Mucosa of stomach (tissue), 1 donor: ENCODE data around the gene ACSF2.

Source experiments
- H3K27me3 ChIP-seq: one replicate; pipeline ENCODE4 v1.7.0; 2013; ENCODE audit warnings: mild to moderate bottlenecking, low read length; ENCODE audit not compliant: control insufficient read depth, insufficient read depth
- H3K36me3 ChIP-seq: one replicate; pipeline ENCODE4 v1.7.0; 2013; ENCODE audit warnings: low read length; ENCODE audit not compliant: control insufficient read depth, insufficient read depth
- H3K4me1 ChIP-seq: one replicate; pipeline ENCODE4 v1.7.0; 2013; ENCODE audit warnings: mild to moderate bottlenecking, low read length; ENCODE audit not compliant: control insufficient read depth, insufficient read depth
- H3K4me3 ChIP-seq: one replicate; pipeline ENCODE4 v1.7.0; 2013; ENCODE audit warnings: low read length
- H3K9ac ChIP-seq: one replicate; pipeline ENCODE4 v1.7.0; 2013; ENCODE audit warnings: mild to moderate bottlenecking, low read length, moderate library complexity
- H3K9me3 ChIP-seq: one replicate; pipeline ENCODE4 v1.7.0; 2013; ENCODE audit warnings: mild to moderate bottlenecking, low read length, moderate library complexity; ENCODE audit not compliant: control insufficient read depth
- donor health status: Pancreatic carcinoma.

The ACSF2 gene

DNA sequence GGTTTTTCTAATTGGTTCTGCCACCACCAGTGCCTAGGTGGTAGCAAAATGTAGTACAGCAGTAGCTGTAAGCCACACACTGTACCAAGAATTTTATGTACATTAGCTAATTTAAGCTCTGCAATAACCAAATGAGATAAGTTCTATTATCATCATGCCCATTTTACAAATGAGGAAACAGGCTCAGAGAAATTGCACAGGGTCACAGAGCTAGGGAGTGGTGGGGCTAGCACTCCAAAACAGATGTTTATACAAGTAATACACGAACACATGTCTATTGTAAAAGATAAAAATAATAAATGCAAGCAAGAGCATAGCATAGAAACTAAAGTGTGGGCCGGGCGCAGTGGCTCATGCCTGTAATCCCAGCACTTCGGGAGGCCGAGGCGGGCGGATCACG lies 66.2 kb downstream of the ACSF2 start:
- no peaks in the 10 kb centered on the region for H3K9me3 ChIP-seq
- no peaks in the 10 kb centered on the region for H3K27me3 ChIP-seq
- no peaks in the 10 kb centered on the region for H3K36me3 ChIP-seq
- no peak overlapping the region for H3K4me3 ChIP-seq
- no peak overlapping the region for H3K9ac ChIP-seq
- H3K4me1 ChIP-seq: peaks cover 7% of the 10 kb centered on the region

DNA sequence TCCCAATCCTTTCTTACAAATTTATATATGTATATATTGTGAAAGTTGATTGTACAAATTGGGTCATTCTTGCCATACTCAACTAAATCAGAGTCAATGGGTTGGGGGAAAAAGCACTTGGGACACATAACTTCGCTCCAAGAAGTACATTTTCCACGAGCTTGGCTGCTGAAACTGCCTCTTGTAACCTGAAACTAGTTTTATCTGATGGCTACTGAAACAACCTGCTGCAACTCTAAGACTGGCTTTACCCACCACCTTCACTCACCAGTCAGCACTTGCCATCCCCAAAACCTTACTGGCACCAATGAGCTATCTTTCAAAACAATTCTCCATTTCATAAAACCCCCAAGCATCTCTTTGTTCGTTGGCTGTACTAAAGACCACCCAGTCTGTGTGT lies 67.7 kb downstream of the ACSF2 start:
- Histone ChIP-seq H3K36me3 (no peaks in the 10 kb centered on the region), H3K9ac (no peak overlapping the region), H3K27me3 (no peaks in the 10 kb centered on the region), H3K9me3 (no peaks in the 10 kb centered on the region), H3K4me1 (peaks cover 10% of the 10 kb centered on the region), H3K4me3 (no peak overlapping the region)

DNA sequence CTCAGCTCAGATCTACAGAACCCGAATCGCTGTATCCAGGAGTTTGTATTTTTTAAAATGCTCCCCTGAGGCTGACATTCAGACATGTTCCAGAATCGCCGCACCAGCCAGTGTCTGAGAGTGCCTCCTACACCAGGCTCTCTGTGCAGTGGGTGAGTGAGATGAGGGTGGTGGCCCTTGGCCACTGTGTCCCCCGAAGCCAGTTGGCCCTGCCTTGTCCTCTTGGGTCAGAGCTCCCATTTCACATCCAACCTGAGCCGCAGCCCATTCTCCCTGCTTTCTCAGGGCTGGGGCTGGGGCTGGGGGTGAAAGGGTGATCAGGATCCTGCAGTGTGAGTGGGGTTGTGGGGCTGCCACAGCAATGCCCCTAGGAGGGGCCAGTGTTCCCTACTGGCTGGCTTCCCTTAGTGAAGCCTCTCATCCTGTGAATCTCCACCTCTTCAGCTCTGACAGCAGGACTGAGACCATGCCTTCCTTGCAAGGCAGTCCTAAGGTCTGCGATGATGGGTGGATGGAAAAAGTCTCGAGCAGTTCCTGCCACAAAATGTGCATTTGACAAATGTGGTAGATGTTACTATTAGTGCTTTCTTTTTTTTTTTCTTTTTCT lies 69.3 kb downstream of the ACSF2 start:
- Histone ChIP-seq H3K4me1 (peaks cover 10% of the 10 kb centered on the region), H3K9ac (no peak overlapping the region), H3K27me3 (no peaks in the 10 kb centered on the region), H3K9me3 (no peaks in the 10 kb centered on the region), H3K4me3 (no peak overlapping the region), H3K36me3 (no peaks in the 10 kb centered on the region)

DNA sequence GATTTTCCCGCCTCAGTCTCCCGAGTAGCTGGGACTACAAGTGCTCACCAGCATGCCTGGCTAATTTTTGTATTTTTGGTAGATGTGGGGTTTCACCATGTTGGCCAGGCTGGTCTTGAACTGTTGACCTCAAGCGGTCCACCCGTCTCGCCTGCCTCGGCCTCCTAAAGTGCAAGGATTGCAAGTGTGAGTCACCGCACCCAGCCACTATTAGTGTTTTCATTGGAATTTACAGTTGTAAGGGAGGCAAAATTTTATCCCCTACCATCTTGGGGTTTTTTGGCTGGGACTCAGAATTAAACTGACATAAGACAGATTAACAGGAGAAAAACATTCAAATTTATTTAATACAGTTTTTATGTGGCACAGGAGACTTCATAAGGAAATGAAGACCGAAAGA lies 69.9 kb downstream of the ACSF2 start:
- no peaks in the 10 kb centered on the region for H3K27me3 ChIP-seq
- H3K4me3 ChIP-seq: no peak overlapping the region
- no peaks in the 10 kb centered on the region for H3K36me3 ChIP-seq
- peaks cover 10% of the 10 kb centered on the region for H3K4me1 ChIP-seq
- no peaks in the 10 kb centered on the region for H3K9me3 ChIP-seq
- H3K9ac ChIP-seq: no peak overlapping the region

DNA sequence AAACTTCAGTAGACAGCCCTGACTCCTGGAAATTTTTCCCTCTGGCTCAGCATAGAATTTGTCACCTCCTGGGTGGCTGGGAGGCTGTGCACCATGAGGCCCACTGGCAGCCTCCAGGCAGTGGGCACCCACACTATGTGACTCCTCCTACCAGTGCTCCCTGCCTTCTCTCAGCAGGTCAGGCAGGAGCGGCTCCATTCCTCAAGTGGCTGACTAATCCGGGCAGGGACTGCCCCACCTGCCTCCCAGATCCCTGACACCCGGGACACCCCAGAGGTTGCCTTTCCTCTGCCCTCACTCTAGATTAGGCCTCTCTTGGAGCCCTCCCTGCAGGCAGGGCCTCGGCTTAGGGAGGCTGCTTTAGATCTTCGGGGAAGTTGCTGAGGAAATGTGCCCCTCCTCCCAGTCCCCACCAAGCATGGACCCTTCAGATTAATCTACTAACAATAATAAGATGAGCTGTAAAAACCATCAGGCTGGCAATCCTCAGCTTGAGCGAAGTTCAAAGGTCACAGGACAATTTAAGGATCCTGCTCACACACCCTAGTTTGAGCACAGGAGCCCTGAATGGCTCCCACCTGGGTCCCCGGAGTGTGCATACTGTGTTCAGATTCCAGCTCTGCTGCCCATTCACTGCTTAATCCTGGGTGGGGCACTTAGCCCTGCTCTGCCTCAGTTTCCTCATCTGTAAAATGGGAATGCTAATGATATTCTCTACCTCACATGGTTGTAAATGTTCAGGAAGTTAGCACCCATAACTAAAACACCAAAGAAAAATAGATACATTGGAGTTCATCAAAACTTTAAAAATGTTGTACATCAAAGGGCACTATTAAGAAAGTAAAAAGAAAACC lies 72.2 kb downstream of the ACSF2 start:
- Histone ChIP-seq H3K9me3 (no peaks in the 10 kb centered on the region), H3K4me3 (no peak overlapping the region), H3K36me3 (no peaks in the 10 kb centered on the region), H3K27me3 (no peaks in the 10 kb centered on the region), H3K4me1 (peaks cover 10% of the 10 kb centered on the region), H3K9ac (no peak overlapping the region)

DNA sequence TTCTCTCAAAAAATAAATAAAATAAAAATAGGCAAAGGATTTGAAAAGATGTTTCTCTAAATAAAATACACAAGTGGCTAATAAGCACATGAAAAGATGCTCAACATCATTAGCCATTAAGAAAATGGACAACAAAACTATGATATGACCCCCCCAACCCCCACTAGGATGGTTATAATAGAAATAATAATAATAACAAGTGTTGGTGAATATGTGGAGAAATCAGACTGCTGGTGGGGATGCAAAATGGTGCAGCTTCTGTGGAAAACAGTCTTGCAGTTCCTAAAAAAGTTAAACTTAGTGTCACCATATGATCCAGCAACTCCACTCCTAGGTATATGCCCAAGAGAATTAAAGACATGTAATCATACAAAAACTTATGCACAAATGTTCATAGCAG lies 73.3 kb downstream of the ACSF2 start:
- H3K9ac ChIP-seq: no peak overlapping the region

DNA sequence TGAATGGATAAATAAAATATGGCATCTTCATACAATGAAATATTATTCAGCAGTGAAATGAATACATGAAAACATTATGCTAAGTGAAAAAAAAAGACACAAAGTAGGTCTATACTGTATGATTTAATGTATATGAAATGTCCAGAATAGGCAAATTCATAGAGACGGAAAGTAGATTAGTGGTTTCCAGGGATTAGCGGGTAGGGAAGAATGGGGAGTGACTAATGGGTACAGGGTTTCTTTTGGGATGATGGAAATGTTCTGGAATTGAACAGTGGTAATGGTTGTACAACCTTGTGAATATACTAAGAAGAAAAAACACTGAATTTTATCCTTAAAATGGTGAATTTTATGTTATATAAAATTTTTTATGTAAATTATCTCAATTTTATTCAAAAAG lies 73.7 kb downstream of the ACSF2 start:
- Histone ChIP-seq H3K27me3 (no peaks in the 10 kb centered on the region), H3K4me1 (peaks cover 14% of the 10 kb centered on the region)

More for the DNA sequence above, 73.3 kb downstream of the ACSF2 start:
- Histone ChIP-seq H3K4me1 (peaks cover 14% of the 10 kb centered on the region), H3K36me3 (no peaks in the 10 kb centered on the region), H3K9me3 (no peaks in the 10 kb centered on the region), H3K27me3 (no peaks in the 10 kb centered on the region), H3K4me3 (no peak overlapping the region)

DNA sequence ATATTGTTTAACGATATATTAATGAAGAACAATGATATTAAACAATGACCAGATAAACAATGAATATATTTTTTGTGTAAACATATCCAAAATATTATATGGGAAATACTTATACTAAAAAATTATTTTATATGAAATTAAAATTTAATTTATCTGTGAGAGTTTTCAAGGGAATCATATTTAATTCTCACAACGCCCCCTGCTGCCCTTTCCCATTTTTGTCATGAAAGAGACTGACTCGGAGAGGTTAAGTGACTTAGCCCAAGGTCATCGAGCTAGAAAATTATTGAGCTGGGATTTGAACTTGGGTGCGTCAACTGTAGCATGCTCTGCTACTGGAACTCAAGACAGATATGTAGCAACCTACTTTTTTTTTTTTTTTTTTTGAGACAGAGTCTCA lies 75.0 kb downstream of the ACSF2 start:
- Histone ChIP-seq H3K27me3 (no peaks in the 10 kb centered on the region), H3K36me3 (no peaks in the 10 kb centered on the region), H3K9me3 (no peaks in the 10 kb centered on the region), H3K4me3 (no peak overlapping the region), H3K9ac (no peak overlapping the region), H3K4me1 (peaks cover 22% of the 10 kb centered on the region)

More for the DNA sequence above, 73.7 kb downstream of the ACSF2 start:
- Histone ChIP-seq H3K9ac (no peak overlapping the region), H3K4me3 (no peak overlapping the region), H3K36me3 (no peaks in the 10 kb centered on the region), H3K9me3 (no peaks in the 10 kb centered on the region)

DNA sequence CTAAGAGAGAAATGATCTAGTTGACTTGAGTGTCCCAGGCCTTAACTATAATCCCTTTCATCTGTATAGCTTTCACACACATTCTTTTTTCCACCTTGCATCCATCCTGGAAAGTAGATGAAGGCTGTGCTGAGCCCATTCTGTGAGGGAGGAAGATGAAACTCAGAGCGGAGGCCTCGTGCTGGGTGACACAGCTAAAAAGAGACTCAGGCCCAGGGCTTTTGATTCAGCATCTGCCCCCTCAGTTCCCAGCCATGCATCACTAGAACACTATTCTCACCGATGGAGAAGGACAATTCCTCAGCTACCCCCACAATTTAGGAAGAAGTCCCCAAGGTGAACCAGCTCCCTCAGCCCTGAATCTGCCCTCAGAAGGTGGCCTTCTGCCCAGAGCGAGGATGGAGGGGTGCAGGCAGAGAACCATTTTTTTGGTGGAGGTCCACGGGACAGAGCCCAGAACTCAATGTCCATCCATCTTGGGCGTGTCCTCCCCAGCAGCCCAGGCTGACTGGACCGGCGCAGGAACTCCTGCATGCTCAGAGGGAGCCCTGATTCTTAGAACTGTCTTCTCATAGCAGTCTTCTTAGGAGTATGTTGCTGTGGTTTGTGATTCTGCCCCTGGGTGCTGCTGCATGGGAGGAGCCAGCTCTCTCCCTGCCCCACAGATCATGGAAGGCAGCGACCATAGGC lies 76.4 kb downstream of the ACSF2 start:
- peaks cover 22% of the 10 kb centered on the region for H3K4me1 ChIP-seq
- no peaks in the 10 kb centered on the region for H3K36me3 ChIP-seq
- H3K4me3 ChIP-seq: no peak overlapping the region
- H3K9me3 ChIP-seq: no peaks in the 10 kb centered on the region
- H3K27me3 ChIP-seq: no peaks in the 10 kb centered on the region
- no peak overlapping the region for H3K9ac ChIP-seq

DNA sequence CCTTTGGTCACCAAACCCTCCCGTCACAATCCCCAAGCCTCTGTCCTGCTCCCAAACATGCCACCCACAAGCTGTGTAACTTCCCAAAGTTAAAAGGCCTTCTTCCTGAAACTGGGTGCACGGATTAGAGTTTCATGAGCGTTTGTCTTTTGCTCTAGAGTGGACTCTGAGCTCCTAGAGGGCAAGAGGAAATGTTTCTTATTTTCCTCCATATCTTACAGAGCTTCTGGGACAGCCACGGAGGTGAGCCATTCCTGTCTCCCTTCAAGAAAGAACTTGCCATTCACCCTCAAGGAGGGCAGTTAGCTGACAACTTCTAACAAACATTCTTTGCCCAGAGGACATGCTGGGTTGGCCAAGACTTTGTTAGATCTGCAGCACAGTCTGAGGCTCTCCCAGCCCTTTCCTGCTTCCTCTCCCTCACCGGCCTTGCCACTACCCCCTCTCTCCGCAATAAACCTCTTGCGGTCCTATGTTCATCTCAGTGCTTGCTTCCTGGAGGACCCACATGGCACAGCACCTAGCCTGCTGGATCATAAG lies 79.6 kb downstream of the ACSF2 start:
- no peak overlapping the region for H3K9ac ChIP-seq
- H3K27me3 ChIP-seq: no peaks in the 10 kb centered on the region
- no peaks in the 10 kb centered on the region for H3K9me3 ChIP-seq
- no peaks in the 10 kb centered on the region for H3K36me3 ChIP-seq
- peaks cover 23% of the 10 kb centered on the region for H3K4me1 ChIP-seq
- H3K4me3 ChIP-seq: no peak overlapping the region

DNA sequence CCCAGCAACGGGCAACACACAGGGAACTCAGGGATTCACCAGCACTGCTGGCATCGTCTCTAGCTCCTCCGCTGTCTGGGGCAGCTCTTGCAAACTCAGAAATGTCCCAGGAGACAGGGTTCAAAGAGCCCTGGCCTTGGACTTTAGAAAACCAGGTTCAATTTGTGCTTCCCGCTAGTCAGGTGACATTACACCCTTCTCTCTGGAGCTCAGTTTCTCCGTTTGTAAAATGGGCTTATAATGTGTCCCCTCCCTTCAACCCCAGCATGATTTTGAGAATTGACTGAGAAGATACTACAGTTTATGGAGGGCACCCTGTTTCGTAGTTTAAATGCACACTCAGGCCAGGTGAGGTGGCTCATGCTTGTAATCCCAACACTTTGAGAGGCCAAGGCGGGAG lies 80.3 kb downstream of the ACSF2 start:
- Histone ChIP-seq H3K4me1 (peaks cover 23% of the 10 kb centered on the region), H3K27me3 (no peaks in the 10 kb centered on the region), H3K9ac (no peak overlapping the region), H3K9me3 (no peaks in the 10 kb centered on the region), H3K4me3 (no peak overlapping the region), H3K36me3 (no peaks in the 10 kb centered on the region)
